Right atrium auricular region (tissue), 2 donors: Measurements from ENCODE around the gene TTC39A. TPM values are rescaled to one million over a fixed set of nuclear protein-coding genes. Genes with fewer than 3 reads are reported as not detected.

Experiments used
- DNase-seq: peaks from one replicate; pipeline ENCODE4 v3.0.0-alpha.2; 2019; ENCODE audit warnings: low spot score
- H3K27ac ChIP-seq, 2 donors: fragments of 200-600 bp; sonication (generic); 1 replicate in 1 of 2; 2 replicates in 1 of 2; pipeline ENCODE4 v1.5.1; 2016 to 2019
- H3K27me3 ChIP-seq, 2 donors: fragments of 200-600 bp; sonication (generic); one replicate each; pipeline versions ENCODE4 v1.5.1 to v1.6.0; 2017 to 2019
- H3K36me3 ChIP-seq: fragments of 200-600 bp; sonication (generic); one replicate; pipeline ENCODE4 v1.5.1; 2016
- H3K4me1 ChIP-seq, 2 donors: fragments of 200-600 bp; sonication (generic); one replicate each; pipeline versions ENCODE4 v1.5.1 to v1.6.0; 2017 to 2019
- H3K4me3 ChIP-seq, 2 donors: fragments of 200-600 bp; sonication (generic); 1 replicate in 1 of 2; 2 replicates in 1 of 2; pipeline ENCODE4 v1.5.1; 2017 to 2019; ENCODE audit warnings: mild to moderate bottlenecking in 1 of 2, moderate library complexity in 1 of 2
- H3K9me3 ChIP-seq, 2 donors: fragments of 200-600 bp; sonication (generic); one replicate each; pipeline ENCODE4 v1.5.1; 2019
- total RNA-seq, 2 donors: library from RNA; depleted of rRNA; stranded (reverse); fragments of >200 nt; gene quantifications; one replicate each; pipeline ENCODE4 v1.1.0, GENCODE V29; 2016
- TF ChIP-seq, protein P1 (sequence below), 2 donors: fragments of 200-600 bp; sonication (generic); IDR thresholded peaks; one replicate each; pipeline ENCODE4 v1.5.1; 2019; ENCODE audit warnings: antibody characterized with exemption in 2 of 2

The TTC39A gene
- total RNA-seq, 2 donors from 2014 or later: 14.9 to 33.7 TPM

DNA sequence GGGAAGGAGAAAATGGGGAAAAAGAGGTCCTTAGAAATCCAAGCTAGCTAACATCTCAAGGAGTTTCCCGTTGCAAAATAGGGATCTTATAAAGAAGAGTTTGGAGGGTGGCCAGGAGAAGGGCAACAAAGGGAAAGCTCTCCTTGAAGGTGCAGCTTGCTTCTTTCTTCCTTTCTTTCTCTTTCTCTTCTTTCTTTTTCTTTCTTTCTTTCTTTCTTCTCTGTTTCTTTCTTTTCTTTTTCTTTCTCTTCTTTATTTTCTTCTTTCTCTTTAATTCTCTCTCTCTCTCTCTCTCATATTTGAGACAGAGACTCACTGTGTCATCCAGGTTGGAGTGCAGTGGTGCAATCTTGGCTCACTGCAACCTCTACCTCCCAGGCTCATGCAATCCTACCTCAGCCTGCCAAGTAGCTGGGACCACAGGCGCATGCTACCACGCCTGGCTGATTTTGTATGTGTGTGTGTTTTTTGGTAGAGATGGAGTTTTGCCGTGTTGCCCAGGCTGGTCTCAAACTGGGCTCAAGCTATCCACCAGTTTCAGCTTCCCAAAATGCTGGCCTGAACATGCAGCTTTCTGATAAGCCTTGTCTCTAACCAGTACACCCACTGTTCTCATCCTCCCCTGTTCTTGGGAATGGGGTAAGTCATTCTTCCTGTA lies 49.9 kb downstream of the TTC39A start:
- Histone ChIP-seq H3K36me3 (peaks cover 6% of the 10 kb centered on the region), H3K9me3 (no peaks in the 10 kb centered on the region), H3K27me3 (no peaks in the 10 kb centered on the region), H3K4me3 (no peak overlapping the region), H3K4me1 (peaks cover 0 to 13% of the 10 kb centered on the region in 2 donors), H3K27ac (no peak overlapping the region)
- TF ChIP-seq, protein P1, sequence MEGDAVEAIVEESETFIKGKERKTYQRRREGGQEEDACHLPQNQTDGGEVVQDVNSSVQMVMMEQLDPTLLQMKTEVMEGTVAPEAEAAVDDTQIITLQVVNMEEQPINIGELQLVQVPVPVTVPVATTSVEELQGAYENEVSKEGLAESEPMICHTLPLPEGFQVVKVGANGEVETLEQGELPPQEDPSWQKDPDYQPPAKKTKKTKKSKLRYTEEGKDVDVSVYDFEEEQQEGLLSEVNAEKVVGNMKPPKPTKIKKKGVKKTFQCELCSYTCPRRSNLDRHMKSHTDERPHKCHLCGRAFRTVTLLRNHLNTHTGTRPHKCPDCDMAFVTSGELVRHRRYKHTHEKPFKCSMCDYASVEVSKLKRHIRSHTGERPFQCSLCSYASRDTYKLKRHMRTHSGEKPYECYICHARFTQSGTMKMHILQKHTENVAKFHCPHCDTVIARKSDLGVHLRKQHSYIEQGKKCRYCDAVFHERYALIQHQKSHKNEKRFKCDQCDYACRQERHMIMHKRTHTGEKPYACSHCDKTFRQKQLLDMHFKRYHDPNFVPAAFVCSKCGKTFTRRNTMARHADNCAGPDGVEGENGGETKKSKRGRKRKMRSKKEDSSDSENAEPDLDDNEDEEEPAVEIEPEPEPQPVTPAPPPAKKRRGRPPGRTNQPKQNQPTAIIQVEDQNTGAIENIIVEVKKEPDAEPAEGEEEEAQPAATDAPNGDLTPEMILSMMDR (IDR thresholded peaks at IDR 0.05): no peak
- peak; percentile 53 for DNase-seq

DNA sequence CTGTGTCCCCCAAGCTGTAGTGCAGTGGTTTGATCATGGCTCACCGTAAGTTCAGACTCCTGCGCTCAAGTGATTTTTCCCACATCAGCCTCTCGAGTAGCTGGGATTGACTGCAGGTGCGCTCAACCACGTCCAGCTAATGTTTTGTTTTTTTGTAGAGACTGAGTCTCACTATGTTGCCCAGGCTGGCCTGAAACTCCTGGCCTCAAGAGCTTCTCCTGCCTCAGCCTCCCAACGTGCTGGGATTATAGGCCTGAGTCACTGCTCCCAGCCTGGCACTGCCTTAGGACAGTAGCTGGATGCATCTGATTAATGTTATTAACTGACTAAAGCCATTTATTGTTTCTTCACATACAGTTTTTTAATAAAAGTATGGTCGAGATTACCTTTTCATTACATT lies 54.1 kb downstream of the TTC39A start:
- Histone ChIP-seq H3K27ac (no peak overlapping the region), H3K9me3 (no peaks in the 10 kb centered on the region), H3K4me3 (no peak overlapping the region), H3K36me3 (peaks cover 11% of the 10 kb centered on the region), H3K4me1 (no peaks in the 10 kb centered on the region), H3K27me3 (no peaks in the 10 kb centered on the region)
- DNase-seq: no peak
- TF ChIP-seq, protein P1 (IDR thresholded peaks at IDR 0.05): no peak

DNA sequence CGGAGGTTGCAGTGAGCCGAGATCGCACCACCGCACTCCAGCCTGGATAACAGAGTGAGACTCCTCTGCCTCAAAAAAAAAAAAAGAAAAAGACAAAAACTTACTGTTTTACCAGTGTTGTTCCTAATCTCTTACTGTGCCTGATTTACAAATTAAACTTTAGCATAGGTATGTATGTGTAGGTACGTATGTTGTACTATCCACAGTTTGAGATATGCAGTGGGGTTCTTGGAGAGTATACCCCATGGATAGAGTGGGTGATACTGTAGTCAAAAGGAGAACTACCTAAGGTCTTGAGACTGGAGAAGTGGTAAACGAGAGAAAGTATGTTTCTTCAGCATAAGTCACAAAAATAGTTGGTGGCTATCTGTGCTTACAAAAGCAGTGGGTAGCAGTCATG lies 55.7 kb downstream of the TTC39A start:
- no peak overlapping the region for H3K4me3 ChIP-seq
- peaks cover 15% of the 10 kb centered on the region for H3K36me3 ChIP-seq
- H3K27ac ChIP-seq: no peak overlapping the region
- no peaks in the 10 kb centered on the region for H3K9me3 ChIP-seq
- DNase-seq: no peak
- H3K27me3 ChIP-seq: no peaks in the 10 kb centered on the region
- H3K4me1 ChIP-seq: peaks cover 0 to under 1% of the 10 kb centered on the region in 2 donors
- TF ChIP-seq, protein P1 (IDR thresholded peaks at IDR 0.05): no peak

DNA sequence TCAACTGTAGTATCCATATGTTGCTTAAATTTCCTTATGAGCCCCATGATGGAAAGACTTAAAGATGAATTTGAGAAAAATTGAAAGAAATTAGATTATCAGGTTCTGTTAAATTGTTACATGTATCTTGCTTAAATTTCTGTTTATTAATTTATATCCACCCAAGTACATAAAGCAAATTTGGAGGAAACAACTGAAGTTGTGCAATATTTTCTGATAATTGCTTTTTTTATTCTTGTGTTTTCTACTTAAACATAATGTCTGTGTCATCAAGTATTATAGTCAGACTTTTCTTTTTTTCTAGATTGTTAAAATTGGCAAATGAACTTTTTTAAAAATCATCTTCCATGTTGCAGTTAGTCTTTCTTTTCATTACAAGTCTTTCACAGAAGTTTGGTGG lies 57.4 kb downstream of the TTC39A start:
- Histone ChIP-seq H3K4me3 (no peak overlapping the region), H3K27me3 (no peaks in the 10 kb centered on the region), H3K4me1 (peaks cover 0 to 18% of the 10 kb centered on the region in 2 donors), H3K9me3 (no peaks in the 10 kb centered on the region), H3K27ac (no peak overlapping the region), H3K36me3 (peaks cover 10% of the 10 kb centered on the region)
- TF ChIP-seq, protein P1 (IDR thresholded peaks at IDR 0.05): no peak
- DNase-seq: no peak

DNA sequence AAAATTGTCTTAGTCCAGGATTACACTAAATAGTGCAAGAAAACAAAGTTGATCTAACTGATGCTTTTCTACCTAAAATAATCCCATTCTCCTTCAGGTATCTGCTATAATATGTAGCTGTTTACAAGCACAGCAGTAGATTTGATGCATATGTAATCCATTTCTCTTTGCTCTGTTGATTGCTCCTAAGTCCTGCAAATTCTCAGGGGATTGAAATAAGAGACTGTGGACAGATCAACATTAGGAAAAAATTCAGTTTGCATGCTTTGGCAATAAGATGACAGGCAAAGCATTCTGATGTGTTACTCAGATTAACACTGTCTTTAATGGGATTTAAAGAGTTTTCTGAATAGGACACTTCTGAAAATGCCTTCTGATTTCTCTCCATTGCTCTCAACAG lies 59.6 kb downstream of the TTC39A start:
- no peaks in the 10 kb centered on the region for H3K9me3 ChIP-seq
- H3K36me3 ChIP-seq: peaks cover 10% of the 10 kb centered on the region
- H3K27ac ChIP-seq: no peak overlapping the region
- H3K4me3 ChIP-seq: no peak overlapping the region
- no peaks in the 10 kb centered on the region for H3K27me3 ChIP-seq
- H3K4me1 ChIP-seq: peaks cover 0 to 31% of the 10 kb centered on the region in 2 donors
- TF ChIP-seq, protein P1 (IDR thresholded peaks at IDR 0.05): no peak
- DNase-seq: no peak

DNA sequence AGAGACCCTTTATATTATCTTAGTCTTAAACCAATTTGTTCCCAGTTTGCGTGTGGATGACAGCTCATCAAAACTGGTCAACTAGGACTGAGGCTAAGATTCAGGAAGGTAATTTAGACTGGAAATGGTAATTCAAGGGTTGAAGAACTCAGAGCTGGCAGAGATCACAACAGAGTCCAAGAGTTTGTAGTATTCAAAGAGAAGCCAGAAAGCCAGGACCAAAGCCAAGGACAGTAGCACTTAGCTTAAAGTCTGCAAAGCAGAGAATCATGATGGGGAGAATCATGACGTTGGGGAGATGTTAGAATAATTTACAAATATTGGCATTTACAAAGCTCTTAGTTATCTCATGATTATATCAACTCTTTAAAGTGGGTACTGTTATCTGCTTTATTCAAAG lies 61.7 kb downstream of the TTC39A start:
- DNase-seq: no peak
- TF ChIP-seq, protein P1 (IDR thresholded peaks at IDR 0.05): no peak
- H3K9me3 ChIP-seq: no peaks in the 10 kb centered on the region
- peak overlapping the region in 1 of 2 donors; percentile 1 for H3K27ac ChIP-seq
- H3K4me1 ChIP-seq: peaks cover 0 to 52% of the 10 kb centered on the region in 2 donors
- H3K27me3 ChIP-seq: no peaks in the 10 kb centered on the region
- H3K36me3 ChIP-seq: peaks cover 10% of the 10 kb centered on the region
- no peak overlapping the region for H3K4me3 ChIP-seq
